ENCODE results near the gene TUBA8.
"Not testable (repeated sequence)": the region's sequence is repeated elsewhere in the genome, so short reads cannot be mapped to it uniquely, and the experiment has no call there.

The TUBA8 gene

GRCh38 chr22:18110194-18110953, at the start of gene TUBA8:
TSS of gene TUBA8 (plus strand) at chr22:18110809. CDS start at chr22:18110866, 57 bp downstream.
- H3K4me3 ChIP-seq (ENCODE audit: low read depth, low read length) = peak within 1 kb of the TSS; percentile 43
- DNase-seq (ENCODE audit: low read depth) = no peak

GRCh38 chr22:18062421-18062820, 48.2 kb upstream of the TUBA8 start:
- DNase-seq (ENCODE audit: low read depth) = no peak
- no peak overlapping the region for H3K4me3 ChIP-seq (ENCODE audit: low read depth, low read length)

- no peak overlapping the region for H3K4me3 ChIP-seq (ENCODE audit: low read depth, low read length)
- no peak for DNase-seq (ENCODE audit: low read depth)
Measured at GRCh38 chr22:18063306-18063705, 47.3 kb upstream of the TUBA8 start.

GRCh38 chr22:18063715-18064114, 46.9 kb upstream of the TUBA8 start:
- DNase-seq (ENCODE audit: low read depth); H3K4me3 ChIP-seq (ENCODE audit: low read depth, low read length): not testable (repeated sequence)

GRCh38 chr22:18064636-18065035, 46.0 kb upstream of the TUBA8 start:
- DNase-seq (ENCODE audit: low read depth) = no peak
- H3K4me3 ChIP-seq (ENCODE audit: low read depth, low read length) = no peak overlapping the region

- H3K4me3 ChIP-seq (ENCODE audit: low read depth, low read length) = no peak overlapping the region
- no peak for DNase-seq (ENCODE audit: low read depth)
Measured at GRCh38 chr22:18065256-18065655, 45.4 kb upstream of the TUBA8 start.

GRCh38 chr22:18066181-18066859, 44.3 kb upstream of the TUBA8 start:
- no peak overlapping the region for H3K4me3 ChIP-seq (ENCODE audit: low read depth, low read length)
- DNase-seq (ENCODE audit: low read depth) = no peak

GRCh38 chr22:18067121-18067520, 43.5 kb upstream of the TUBA8 start:
- H3K4me3 ChIP-seq (ENCODE audit: low read depth, low read length) = no peak overlapping the region
- DNase-seq (ENCODE audit: low read depth) = no peak

- no peak for DNase-seq (ENCODE audit: low read depth)
- H3K4me3 ChIP-seq (ENCODE audit: low read depth, low read length) = no peak overlapping the region
Measured at GRCh38 chr22:18067548-18068341, 42.9 kb upstream of the TUBA8 start.

GRCh38 chr22:18068381-18068988, 42.1 kb upstream of the TUBA8 start:
- no peak overlapping the region for H3K4me3 ChIP-seq (ENCODE audit: low read depth, low read length)
- DNase-seq (ENCODE audit: low read depth) = no peak

GRCh38 chr22:18069041-18069440, 41.6 kb upstream of the TUBA8 start:
- no peak for DNase-seq (ENCODE audit: low read depth)
- no peak overlapping the region for H3K4me3 ChIP-seq (ENCODE audit: low read depth, low read length)

- no peak for DNase-seq (ENCODE audit: low read depth)
- H3K4me3 ChIP-seq (ENCODE audit: low read depth, low read length) = no peak overlapping the region
Measured at GRCh38 chr22:18070041-18070440, 40.6 kb upstream of the TUBA8 start.

GRCh38 chr22:18070556-18071306, 39.9 kb upstream of the TUBA8 start:
- no peak for DNase-seq (ENCODE audit: low read depth)
- H3K4me3 ChIP-seq (ENCODE audit: low read depth, low read length) = no peak overlapping the region

- not testable (repeated sequence) for H3K4me3 ChIP-seq (ENCODE audit: low read depth, low read length); DNase-seq (ENCODE audit: low read depth)
Measured at GRCh38 chr22:18071307-18071967, 39.2 kb upstream of the TUBA8 start.

GRCh38 chr22:18071968-18072310, 38.7 kb upstream of the TUBA8 start:
- H3K4me3 ChIP-seq (ENCODE audit: low read depth, low read length) = no peak overlapping the region

GRCh38 chr22:18073467-18073866, 37.1 kb upstream of the TUBA8 start:
- no peak for DNase-seq (ENCODE audit: low read depth)
- H3K4me3 ChIP-seq (ENCODE audit: low read depth, low read length) = no peak overlapping the region

More at GRCh38 chr22:18071968-18072310, 38.7 kb upstream of the TUBA8 start:
- no peak for DNase-seq (ENCODE audit: low read depth)

GRCh38 chr22:18073927-18074326, 36.7 kb upstream of the TUBA8 start:
- H3K4me3 ChIP-seq (ENCODE audit: low read depth, low read length); DNase-seq (ENCODE audit: low read depth): not testable (repeated sequence)

- DNase-seq (ENCODE audit: low read depth) = no peak
- no peak overlapping the region for H3K4me3 ChIP-seq (ENCODE audit: low read depth, low read length)
Measured at GRCh38 chr22:18075101-18075719, 35.4 kb upstream of the TUBA8 start.
